ENCODE measurements around the gene JAKMIP2.
"Not testable (repeated sequence)": the region's sequence is repeated elsewhere in the genome, so short reads cannot be mapped to it uniquely, and the experiment has no call there.

Gene JAKMIP2

DNA sequence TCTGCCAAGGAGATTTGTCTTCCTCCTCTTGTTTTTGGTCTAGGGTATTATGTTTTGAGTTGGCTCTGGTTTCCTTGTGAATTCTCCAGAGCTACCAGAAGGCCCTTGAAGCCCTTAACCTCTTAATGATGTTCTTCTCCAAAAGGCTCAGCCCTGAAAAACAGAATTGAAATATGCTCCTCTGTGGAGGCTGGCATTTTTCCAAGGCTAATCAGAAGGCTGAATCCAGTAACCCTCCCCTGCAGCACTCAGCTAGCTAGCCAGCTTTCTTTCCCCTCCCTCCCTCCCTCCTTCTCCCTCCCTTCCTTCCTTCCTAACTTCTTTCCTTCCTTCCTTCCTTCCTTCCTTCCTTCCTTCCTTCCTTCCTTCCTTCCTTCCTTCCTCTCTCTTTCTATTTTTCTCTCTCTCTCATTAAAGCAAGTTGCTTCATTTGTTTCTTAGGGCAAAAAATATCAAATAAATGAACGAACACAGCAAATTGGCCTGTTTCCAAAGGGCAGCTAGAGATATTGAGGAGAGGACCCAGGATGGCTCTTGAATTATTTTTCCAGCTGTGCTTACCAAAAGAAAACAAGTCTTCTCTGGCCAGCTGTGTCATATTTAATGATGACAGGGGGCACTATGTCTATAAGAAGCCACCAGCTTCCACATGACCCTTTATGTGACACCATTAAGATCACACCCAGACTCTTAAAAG lies 38.7 kb downstream of the JAKMIP2 start:
- DNase-seq: no peak

DNA sequence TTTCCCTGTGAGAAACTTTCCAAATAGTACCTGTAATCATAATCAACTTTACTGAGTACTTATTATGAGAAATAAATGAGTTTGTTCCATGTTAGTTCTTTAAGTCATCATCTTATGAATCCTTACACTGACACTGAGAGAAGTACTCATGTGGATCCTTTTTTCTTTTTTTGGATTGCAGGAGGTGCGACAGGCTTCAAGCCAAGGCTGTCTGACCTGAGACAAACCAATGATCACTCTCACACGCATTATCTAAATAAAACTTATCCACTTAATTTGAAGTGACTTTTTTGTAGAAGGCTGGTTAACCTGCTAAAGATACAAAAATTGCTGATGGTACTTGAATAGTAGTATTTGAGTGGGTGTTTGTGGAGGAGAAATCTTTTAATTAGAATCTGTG lies 39.5 kb downstream of the JAKMIP2 start:
- no peak for DNase-seq

GRCh38 chr5:147742151-147742550 lies 40.4 kb downstream of the JAKMIP2 start:
- no peak for DNase-seq

- no peak for DNase-seq
Measured at GRCh38 chr5:147740864-147741263, 41.7 kb downstream of the JAKMIP2 start.

DNA sequence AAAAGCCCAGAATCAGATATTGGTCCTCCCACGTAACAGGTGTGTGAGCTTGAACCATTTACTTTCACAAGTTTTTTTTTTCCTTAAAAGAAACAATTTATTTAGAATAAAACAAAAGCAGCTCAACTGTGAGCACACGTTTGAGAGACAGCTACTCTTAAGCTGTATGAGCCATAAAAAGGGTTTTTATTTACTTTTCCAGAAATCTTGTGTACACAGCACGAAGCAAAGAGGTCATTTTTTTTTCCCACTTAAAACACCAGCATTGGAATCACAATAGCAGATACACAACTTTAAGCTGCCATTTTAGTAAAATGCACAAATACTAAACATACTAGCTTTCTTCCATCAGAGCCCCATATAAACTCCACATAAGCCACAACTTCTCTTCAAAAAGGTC lies 44.6 kb downstream of the JAKMIP2 start:
- DNase-seq: no peak

- DNase-seq: no peak
Measured at GRCh38 chr5:147735621-147736125, 46.9 kb downstream of the JAKMIP2 start.

GRCh38 chr5:147734894-147735293 lies 47.6 kb downstream of the JAKMIP2 start:
- no peak for DNase-seq

DNA sequence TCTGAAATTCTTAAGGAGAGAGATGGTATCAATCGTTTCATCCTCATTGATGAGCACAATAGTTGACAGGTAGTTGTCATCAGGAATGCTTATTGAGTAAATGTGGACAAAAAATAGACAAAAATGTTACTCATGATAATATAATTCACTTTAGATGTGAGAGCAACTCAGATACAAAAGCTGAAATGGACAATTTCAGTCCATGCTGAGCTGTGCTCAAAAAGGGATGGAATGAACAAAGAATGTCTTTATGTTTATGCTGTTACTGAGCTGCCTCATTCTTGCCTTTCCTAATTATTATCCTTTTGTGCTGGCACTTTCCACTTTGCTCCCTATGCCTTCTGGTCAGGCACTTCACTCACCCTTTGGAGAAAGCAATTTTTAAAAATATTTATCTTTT lies 49.5 kb downstream of the JAKMIP2 start:
- no peak for DNase-seq

DNA sequence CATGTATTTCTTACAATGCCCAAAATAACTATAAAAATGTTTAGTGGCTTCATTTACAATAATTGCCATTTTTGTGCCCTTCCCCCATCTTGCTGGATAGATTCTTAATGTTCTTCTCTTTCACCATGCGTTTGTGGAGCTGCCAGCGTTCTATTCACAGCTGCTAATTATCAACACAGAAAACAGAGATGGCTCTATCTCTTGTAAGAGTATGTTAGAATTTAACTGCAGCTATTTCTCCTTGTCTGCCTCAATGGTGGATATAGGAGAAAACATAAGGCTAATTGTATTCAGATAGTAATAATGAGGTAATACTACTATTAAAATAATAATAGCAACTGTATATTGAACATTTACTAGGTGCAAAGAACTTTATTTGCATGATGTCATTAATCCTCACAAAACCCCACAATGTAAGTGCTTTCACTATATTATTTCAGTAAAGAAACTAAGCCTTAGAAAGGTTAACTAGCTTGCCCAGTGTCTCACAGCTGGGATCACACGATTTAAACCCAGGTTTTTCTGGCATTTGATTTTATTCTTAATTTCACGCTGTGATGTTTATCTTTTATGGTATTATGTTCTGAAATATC lies 50.1 kb downstream of the JAKMIP2 start:
- no peak for DNase-seq

- no peak for DNase-seq
Measured at GRCh38 chr5:147731431-147732290, 50.9 kb downstream of the JAKMIP2 start.

GRCh38 chr5:147727200-147727599 lies 55.3 kb downstream of the JAKMIP2 start:
- DNase-seq: no peak

DNA sequence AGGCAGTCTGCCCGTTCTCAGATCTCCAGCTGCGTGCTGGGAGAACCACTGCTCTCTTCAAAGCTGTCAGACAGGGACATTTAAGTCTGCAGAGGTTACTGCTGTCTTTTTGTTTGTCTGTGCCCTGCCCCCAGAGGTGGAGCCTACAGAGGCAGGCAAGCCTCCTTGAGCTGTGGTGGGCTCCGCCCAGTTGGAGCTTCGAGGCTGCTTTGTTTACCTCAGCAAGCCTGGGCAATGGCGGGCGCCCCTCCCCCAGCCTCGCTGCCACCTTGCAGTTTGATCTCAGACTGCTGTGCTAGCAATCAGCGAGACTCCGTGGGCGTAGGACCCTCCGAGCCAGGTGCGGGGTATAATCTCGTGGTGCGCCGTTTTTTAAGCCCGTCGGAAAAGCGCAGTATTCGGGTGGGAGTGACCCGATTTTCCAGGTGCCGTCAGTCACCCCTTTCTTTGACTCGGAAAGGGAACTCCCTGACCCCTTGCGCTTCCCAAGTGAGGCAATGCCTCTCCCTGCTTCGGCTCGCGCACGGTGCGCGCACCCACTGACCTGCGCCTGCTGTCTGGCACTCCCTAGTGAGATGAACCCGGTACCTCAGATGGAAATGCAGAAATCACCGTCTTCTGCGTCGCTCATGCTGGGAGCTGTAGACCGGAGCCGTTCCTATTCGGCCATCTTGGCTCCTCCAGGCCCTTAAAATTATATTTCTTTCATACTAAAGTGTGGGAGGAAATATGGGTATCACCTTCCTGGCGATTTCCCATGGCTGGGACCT lies 61.2 kb downstream of the JAKMIP2 start:
- not testable (repeated sequence) for DNase-seq

GRCh38 chr5:147713550-147714295 lies 68.8 kb downstream of the JAKMIP2 start:
- no peak for DNase-seq

DNA sequence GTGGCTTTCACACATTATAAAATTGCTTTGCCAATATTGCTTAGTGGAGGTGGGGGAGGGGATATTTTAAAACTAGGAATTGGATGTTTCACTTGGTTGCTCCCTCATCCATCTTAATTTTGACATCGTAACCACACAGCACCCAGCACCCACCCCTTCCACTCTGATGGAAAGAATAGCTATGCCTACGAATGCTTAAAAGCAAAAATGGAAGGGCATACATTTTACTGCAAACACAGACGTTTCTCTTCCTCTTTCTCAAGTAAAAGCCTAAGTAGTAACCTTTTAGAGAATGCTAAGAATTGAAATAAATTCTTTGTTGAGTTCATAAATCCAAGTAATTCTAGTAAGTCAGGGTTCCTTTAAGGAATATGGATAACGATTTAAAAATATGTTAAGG lies 69.9 kb downstream of the JAKMIP2 start:
- DNase-seq: no peak

- DNase-seq: no peak
Measured at GRCh38 chr5:147712019-147712418, 70.5 kb downstream of the JAKMIP2 start.

GRCh38 chr5:147711019-147711418 lies 71.5 kb downstream of the JAKMIP2 start:
- no peak for DNase-seq

DNA sequence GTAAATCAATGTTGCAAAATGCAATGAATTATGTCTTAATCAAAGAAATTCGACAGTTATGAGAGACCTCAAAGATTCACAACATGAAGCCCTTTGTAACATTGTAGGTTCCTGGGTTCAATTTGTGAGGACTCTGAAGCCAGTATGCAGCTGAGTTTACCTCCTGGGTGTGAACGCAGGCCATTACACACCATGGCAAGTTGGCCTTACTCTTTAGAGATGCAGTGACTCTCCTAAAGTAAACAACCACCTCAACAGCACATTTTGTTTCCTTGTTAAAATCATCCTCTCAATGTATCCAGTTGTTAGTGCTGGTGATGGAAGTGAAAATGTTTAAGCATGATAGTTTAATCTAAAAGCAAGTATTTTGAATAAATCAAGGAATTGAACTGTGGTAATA lies 73.8 kb downstream of the JAKMIP2 start:
- no peak for DNase-seq

GRCh38 chr5:147704544-147704943 lies 78.0 kb downstream of the JAKMIP2 start:
- DNase-seq: no peak

GRCh38 chr5:147701468-147701867 lies 81.1 kb downstream of the JAKMIP2 start:
- no peak for DNase-seq

DNA sequence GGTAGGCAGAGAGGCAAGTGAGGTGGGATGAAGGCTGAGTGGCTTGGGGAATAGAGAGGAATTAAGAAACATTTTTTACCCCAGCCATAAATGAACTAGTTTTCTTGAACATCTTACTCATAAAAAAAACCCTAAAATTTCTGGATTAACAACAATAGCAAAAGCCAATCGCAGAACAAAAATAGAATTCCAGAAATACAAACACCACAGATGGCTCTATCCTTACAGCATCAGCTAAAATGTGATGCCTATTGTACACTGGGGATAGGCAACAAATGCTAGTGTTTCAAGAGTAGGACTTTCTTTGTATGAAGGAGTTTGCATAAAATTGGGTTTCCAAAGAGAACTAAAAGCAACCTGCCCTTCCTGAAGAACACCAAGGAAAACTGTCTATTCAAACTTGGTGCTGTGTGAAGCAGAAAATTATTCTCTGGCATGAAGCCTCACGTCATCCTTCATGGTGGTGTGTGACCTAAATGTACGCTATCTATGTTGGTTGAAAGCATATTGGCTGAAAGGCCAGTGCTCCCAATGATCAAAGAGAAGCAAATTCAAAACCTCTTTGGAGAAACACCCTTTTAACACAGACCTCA lies 82.9 kb downstream of the JAKMIP2 start:
- no peak for DNase-seq

GRCh38 chr5:147697380-147697779 lies 85.1 kb downstream of the JAKMIP2 start:
- no peak for DNase-seq

GRCh38 chr5:147694772-147695171 lies 87.8 kb downstream of the JAKMIP2 start:
- DNase-seq: no peak
